Medulla oblongata (tissue), 1 donor: ENCODE results near the gene CLEC14A.

Experiments used
- DNase-seq: peaks from one replicate; pipeline ENCODE4 v3.0.0-alpha.2; 2015; ENCODE audit errors: extremely low spot score

Gene CLEC14A

GRCh38 chr14:38255673-38256532 lies at the start of gene CLEC14A:
TSS of gene CLEC14A (minus strand) at chr14:38256093. CDS start at chr14:38256022, 71 bp downstream.
- DNase-seq, result no peak

DNA sequence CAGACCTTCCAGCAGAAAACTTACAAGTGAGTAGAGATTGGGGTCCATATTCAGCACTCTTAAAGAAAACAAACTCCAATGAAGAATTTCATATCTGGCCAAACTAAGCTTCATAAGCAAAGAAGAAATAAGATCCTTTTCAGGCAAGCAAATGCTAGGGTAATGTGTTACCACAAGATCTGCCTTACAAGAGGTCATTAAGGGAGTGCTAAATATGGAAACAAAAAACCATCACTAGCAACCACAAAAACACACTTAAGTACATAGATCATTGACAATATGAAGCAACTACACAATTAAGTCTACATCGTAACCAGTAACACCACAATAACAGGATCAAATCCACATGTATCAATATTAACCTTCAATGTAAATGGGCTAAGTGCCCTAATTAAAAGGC lies 47.1 kb upstream of the CLEC14A start:
- DNase-seq, result no peak

- no peak for DNase-seq
Measured at GRCh38 chr14:38302034-38302433, 46.1 kb upstream of the CLEC14A start.

DNA sequence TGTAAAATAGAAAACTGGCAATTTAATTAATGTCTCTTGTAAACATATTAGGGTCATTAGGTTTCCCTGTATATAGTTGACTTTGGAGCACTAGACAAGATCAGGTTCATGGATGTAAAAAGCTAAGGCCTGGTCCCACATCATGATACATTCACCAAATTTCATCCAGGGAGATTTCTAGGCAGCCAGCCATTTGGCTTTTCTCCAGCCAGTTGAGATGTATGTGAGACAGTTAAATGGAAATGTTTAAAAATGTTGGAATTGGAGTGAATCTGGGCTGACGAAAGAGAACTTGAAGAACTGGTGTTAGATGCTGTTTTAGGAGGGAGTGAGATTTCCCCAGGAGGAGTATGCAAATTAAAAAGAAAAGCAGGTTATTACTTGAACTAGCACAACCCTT lies 41.8 kb upstream of the CLEC14A start:
- DNase-seq, result no peak

DNA sequence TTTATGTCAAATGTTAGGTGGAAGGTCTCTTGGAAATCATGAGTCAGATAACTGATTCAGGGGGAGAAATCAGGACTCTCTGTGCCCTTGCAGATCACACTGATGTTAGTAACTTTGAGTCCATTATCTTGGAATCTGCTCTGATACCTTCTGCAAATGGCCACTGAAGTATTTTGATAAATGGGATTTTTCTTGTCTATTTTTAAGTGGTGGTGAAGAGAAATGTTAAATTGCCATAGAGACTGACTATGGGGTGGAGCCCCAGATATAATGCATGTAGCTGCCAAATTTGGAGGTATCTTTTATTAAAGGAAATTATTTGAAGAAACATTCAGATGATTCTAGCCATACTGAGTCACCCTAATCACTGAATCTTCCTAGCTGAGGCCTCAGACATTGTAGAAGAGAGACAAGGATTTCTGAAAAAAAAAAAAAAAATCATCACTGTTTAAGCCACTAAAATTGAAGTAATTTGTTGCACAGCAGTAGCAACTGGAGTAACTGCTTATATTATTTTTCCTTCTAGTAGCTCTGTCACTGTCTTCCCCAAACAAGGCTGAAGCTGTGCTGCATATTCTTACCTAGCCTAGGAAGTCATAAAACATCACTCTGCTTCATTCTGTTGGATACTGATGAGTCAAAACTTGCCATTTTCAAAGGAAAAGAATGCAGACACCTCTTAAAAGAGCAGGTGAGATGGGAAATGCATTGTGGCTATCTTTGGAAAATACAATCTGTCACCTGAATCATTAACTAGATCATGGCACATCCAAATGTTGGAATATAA lies 36.0 kb upstream of the CLEC14A start:
- no peak for DNase-seq

DNA sequence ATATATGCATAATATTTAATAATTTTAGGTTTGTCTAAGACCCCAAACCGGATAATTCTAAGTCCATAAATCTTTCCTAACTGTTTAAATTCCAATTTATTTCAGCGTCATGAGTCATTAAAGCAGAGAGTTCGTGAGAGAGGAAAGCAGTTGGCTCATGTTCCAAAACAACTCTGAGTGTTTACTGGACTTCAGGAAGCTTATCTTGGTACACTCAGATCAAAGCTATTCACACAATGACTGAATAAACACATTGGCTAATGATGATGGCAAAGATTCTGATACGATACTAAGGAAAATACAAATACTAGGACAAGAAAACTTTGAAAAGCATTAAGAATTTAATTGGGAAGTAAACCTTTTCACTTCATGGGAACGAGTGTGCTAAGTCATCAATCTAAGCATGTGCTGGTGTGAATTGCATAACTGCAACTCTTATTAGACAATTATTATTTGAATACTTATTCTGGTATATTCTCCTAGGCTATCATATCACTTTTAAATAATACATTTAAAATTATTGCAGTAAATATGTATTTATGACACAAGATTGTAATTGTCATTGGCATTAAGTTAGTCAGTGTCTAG lies 34.8 kb upstream of the CLEC14A start:
- DNase-seq, result no peak

GRCh38 chr14:38286452-38286851 lies 30.6 kb upstream of the CLEC14A start:
- no peak for DNase-seq

DNA sequence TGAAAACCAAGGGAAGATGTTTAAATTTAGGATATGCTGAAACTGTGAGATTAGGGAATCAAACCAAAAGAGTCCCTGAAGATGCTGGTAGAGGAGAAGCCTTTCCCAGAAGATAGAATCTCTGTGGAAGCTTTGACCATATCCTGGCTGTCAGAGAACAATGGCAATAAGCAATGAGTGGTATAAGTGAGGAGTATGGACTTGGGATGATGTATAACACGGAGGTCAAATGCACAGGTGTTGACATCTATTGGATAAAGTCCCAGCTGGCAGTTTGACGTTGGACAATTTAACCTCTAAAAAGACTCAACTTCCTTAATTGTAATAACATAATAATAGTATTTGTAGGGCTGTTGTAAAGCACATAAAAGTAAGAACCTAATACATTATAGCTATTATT lies 30.1 kb upstream of the CLEC14A start:
- DNase-seq, result no peak

- DNase-seq, result no peak
Measured at GRCh38 chr14:38282936-38283335, 27.0 kb upstream of the CLEC14A start.

DNA sequence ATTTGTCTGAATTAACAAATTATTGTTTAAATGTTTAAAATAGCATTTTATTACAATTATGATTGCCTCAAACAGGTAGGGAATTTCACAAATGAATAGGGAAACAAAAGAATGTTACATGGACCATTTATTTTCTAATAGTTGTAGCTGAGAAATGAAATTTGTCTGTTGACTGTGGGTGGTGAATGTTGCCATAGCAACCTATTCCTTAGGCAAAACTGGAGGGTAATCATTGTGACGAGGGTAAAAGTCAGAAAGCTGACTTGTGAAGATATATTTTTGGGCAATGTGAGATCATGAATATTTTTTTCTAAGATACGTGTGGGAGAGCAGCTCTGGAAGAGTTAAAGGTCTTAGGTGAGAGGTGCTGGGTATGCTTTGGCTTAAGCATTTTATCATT lies 24.2 kb upstream of the CLEC14A start:
- no peak for DNase-seq

- DNase-seq, result no peak
Measured at GRCh38 chr14:38279572-38279971, 23.7 kb upstream of the CLEC14A start.

DNA sequence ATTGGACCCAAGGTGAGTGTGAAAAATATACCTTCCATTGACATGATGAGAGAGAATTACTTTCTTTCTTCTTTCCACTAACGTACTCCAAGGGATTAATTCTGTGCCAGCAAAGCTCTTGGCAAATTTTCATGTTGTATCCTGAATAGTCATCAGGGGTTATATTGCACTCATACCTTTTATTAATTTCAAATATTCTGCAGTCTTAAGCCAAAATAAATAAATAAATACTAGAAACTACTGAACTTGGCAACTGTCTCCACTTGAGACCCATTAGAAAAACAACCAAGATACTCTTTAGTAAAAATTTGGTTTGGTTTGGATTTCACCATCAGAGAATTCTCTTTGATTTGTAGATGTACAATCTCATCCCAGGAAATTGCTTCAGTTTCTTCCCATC lies 22.1 kb upstream of the CLEC14A start:
- DNase-seq, result no peak

GRCh38 chr14:38262844-38263243 lies 7.0 kb upstream of the CLEC14A start:
- DNase-seq, result no peak

DNA sequence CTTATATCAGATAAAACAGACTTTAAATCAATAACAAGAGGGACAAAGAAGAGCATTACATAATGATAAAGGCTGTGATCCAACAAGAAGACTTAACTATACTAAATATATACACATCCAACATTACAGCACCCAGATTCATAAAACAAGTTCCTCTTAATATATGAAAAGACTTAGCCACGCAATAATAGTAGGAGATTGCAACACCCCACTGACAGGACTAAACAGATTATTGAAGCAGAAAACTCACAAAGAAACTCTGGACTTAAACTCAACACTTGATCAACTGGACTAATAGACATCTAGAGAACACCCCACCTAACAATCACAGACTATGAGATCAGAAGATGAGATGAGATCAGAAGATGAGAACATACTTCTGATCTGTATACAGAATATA lies 5.7 kb upstream of the CLEC14A start:
- DNase-seq, result no peak

- no peak for DNase-seq
Measured at GRCh38 chr14:38257507-38257906, 1.6 kb upstream of the CLEC14A start.

GRCh38 chr14:38256533-38256840 lies 594 bp upstream of the CLEC14A start:
- DNase-seq, result no peak

DNA sequence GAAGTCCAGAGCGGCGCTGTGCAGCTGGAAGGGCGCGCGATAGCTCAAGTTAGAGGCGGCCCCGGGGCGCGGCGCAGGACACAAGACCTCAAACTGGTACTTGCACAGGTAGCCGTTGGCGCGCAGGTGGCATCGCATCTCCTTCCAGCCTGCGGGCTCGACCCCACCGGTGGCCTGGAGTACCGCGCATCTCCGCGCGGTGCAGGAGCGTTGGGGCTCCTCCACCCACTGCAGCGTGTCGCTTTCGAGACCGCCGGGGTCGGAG lies 553 bp downstream of the CLEC14A start:
- DNase-seq, result no peak

GRCh38 chr14:38254571-38255407 lies 1.1 kb downstream of the CLEC14A start:
- no peak for DNase-seq

DNA sequence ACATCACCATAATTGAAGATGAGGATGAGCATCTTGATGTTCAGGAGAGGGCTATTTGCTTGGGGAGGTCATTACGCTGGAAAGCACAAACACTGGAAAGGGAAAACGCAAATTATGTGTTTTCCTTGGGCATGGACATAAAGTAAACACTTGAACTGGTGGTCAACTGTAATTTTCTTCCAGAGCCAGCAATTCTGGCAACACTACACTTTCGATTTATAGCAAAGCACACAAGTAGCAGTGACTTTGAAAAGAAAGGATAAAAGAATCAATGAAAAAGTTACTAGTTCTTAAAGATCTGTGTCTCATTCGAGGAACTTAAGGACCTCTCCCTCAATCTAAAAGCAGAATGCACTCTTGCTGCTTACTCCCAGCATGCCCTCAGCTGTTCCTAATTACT lies 2.2 kb downstream of the CLEC14A start:
- no peak for DNase-seq

DNA sequence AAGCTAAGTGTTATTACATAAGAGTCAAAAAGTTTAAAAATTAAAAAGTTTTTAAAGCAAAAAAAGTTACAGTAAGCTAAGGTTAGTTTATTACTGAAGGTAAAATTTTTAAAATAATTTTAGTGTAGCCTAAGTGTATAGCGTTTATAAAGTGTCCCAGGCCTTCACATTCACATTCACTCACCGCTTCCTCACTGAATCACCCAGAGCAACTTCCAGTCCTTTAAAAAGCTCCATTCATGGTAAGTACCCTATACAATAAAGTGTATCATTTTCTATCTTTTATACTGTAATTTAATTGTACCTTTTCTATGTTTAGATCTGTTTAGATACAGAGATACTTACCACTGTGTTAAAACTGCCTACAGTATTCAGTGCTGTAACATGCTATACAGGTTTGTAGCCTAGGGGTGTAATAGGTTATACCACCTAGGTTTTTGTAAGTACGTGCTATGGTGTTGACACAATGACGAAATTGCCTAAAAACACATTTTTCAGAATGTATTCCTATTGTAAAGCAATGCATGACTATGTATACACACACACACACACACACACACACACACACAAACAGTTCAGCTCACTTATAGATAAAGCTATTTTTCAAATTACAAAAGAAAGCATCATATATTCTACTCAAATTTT lies 3.7 kb downstream of the CLEC14A start:
- no peak for DNase-seq

- DNase-seq, result no peak
Measured at GRCh38 chr14:38250331-38250730, 5.6 kb downstream of the CLEC14A start.
